ENCODE data around the gene BARHL1.

BARHL1 gene

GRCh38 chr9:132589148-132590036 is 7.0 kb downstream of the BARHL1 start:
- no peak overlapping the region for H2AFZ ChIP-seq (ENCODE audit: low read depth, low read length, severe bottlenecking)
- no peaks in the 10 kb centered on the region for H3F3A ChIP-seq (ENCODE audit: insufficient read depth)
- H3K4me2 ChIP-seq (ENCODE audit: low read depth, low read length, poor library complexity, severe bottlenecking), result no peak overlapping the region
- H3K27ac ChIP-seq (ENCODE audit: low read depth, low read length), result no peak overlapping the region
- no peaks in the 10 kb centered on the region for H3K79me2 ChIP-seq (ENCODE audit: insufficient read depth, low read length)
- no peak for TF ChIP-seq EZH2phosphoT487 (conservative IDR thresholded peaks at IDR 0.05; ENCODE audit: low read length)
- TF ChIP-seq CTCF (IDR thresholded peaks at IDR 0.05; ENCODE audit: insufficient read depth, low read length, poor library complexity, severe bottlenecking), result no peak
- no peaks in the 10 kb centered on the region for H3K9me2 ChIP-seq (replicated peaks; ENCODE audit: insufficient read depth, low read length)
- no peak overlapping the region for H3K4me3 ChIP-seq (ENCODE audit: insufficient read depth, low read length, poor library complexity, severe bottlenecking)
- H3K36me3 ChIP-seq (ENCODE audit: low read length), result no peaks in the 10 kb centered on the region
- no peak overlapping the region for H3K9ac ChIP-seq (ENCODE audit: low read length)
- no peaks in the 10 kb centered on the region for H3K9me3 ChIP-seq (ENCODE audit: insufficient read depth, low read length)
- H4K20me1 ChIP-seq (ENCODE audit: low read depth, low read length), result no peaks in the 10 kb centered on the region
- H3K27me3 ChIP-seq (ENCODE audit: low read length), result no peaks in the 10 kb centered on the region

- no peaks in the 10 kb centered on the region for H3K79me2 ChIP-seq (ENCODE audit: insufficient read depth, low read length)
- no peak overlapping the region for H3K4me3 ChIP-seq (ENCODE audit: insufficient read depth, low read length, poor library complexity, severe bottlenecking)
- no peaks in the 10 kb centered on the region for H4K20me1 ChIP-seq (ENCODE audit: low read depth, low read length)
- H3K36me3 ChIP-seq (ENCODE audit: low read length), result no peaks in the 10 kb centered on the region
- no peak overlapping the region for H3K27ac ChIP-seq (ENCODE audit: low read depth, low read length)
- H3K27me3 ChIP-seq (ENCODE audit: low read length), result no peaks in the 10 kb centered on the region
- no peak for TF ChIP-seq CTCF (IDR thresholded peaks at IDR 0.05; ENCODE audit: insufficient read depth, low read length, poor library complexity, severe bottlenecking)
- no peak for TF ChIP-seq EZH2phosphoT487 (conservative IDR thresholded peaks at IDR 0.05; ENCODE audit: low read length)
- H2AFZ ChIP-seq (ENCODE audit: low read depth, low read length, severe bottlenecking), result no peak overlapping the region
- H3K4me2 ChIP-seq (ENCODE audit: low read depth, low read length, poor library complexity, severe bottlenecking), result no peak overlapping the region
- no peaks in the 10 kb centered on the region for H3K9me3 ChIP-seq (ENCODE audit: insufficient read depth, low read length)
- H3F3A ChIP-seq (ENCODE audit: insufficient read depth), result no peaks in the 10 kb centered on the region
- H3K9ac ChIP-seq (ENCODE audit: low read length), result no peak overlapping the region
- no peaks in the 10 kb centered on the region for H3K9me2 ChIP-seq (replicated peaks; ENCODE audit: insufficient read depth, low read length)
Observed at GRCh38 chr9:132590037-132590317, 7.6 kb downstream of the BARHL1 start.

GRCh38 chr9:132590318-132591182 is 8.1 kb downstream of the BARHL1 start:
- Histone ChIP-seq H2AFZ (ENCODE audit: low read depth, low read length, severe bottlenecking) (no peak overlapping the region), H3K79me2 (ENCODE audit: insufficient read depth, low read length) (no peaks in the 10 kb centered on the region), H3K9me2 (replicated peaks; ENCODE audit: insufficient read depth, low read length) (no peaks in the 10 kb centered on the region), H3F3A (ENCODE audit: insufficient read depth) (no peaks in the 10 kb centered on the region), H3K27me3 (ENCODE audit: low read length) (no peaks in the 10 kb centered on the region), H3K4me3 (ENCODE audit: insufficient read depth, low read length, poor library complexity, severe bottlenecking) (no peak overlapping the region), H3K9ac (ENCODE audit: low read length) (no peak overlapping the region), H4K20me1 (ENCODE audit: low read depth, low read length) (no peaks in the 10 kb centered on the region), H3K27ac (ENCODE audit: low read depth, low read length) (no peak overlapping the region), H3K9me3 (ENCODE audit: insufficient read depth, low read length) (no peaks in the 10 kb centered on the region), H3K4me2 (ENCODE audit: low read depth, low read length, poor library complexity, severe bottlenecking) (no peak overlapping the region), H3K36me3 (ENCODE audit: low read length) (no peaks in the 10 kb centered on the region)
- TF ChIP-seq EZH2phosphoT487 (conservative IDR thresholded peaks at IDR 0.05; ENCODE audit: low read length) (no peak), CTCF (IDR thresholded peaks at IDR 0.05; ENCODE audit: insufficient read depth, low read length, poor library complexity, severe bottlenecking) (no peak)

All from SU-DHL-6 (cell line).